ENCODE measurements around the gene TMEM140. TPM values are rescaled to one million over a fixed set of nuclear protein-coding genes. Genes with fewer than 3 reads are reported as not detected.

The TMEM140 gene
- total and polyA plus RNA-seq, 2 of the 13 experiments (the other 11 are each of a cell fraction or from before 2014, with no cell fraction given): 9.2 to 21.7 TPM

GRCh38 chr7:135208102-135208793 lies 60.4 kb downstream of the TMEM140 start (continued):
- TF ChIP-seq FOXP4 (CRISPR knock-in tag; IDR thresholded peaks at IDR 0.05): 0 out of 2 replicates have a peak, but pooled peaks have one; percentile 30

DNA sequence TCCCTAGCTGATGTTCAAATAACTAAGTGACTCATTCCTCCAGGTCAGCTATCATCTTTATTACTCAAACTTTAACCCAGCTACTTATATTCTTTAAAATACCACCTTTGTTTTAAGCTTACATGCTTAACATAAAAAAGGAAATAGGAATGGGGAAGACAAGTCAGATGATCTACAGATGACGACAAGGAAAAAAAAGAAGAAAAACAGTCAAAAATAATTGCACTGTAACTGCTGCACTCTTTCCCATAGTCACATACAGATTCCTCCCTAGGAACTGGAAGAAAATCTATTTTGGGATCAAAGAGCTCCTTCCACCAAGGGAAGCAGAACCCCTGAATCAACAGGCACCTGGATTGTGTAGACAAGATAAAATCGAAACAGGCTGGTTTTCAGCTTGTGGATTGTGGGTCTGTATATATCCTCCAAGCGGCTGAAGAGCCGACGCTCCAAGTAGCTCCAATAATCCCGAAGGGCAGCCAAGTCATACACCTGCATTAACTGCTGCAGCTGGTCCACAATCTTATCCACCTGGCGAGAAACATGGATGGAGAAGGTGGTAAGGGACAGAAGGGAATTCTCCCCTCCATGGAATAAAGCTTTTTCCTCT lies 61.5 kb downstream of the TMEM140 start:
- POLR2A ChIA-PET: interaction anchor here (1.0 to 1.5 kb wide), 2 partner anchors 23 to 38 kb away, joined by 3 to 5 read pairs; partner anchors contain the start of gene CYREN
- intact Hi-C loops (cut with micrococcal nuclease; ENCODE audit: unreplicated experiment): no loop called here
- TF ChIP-seq BRCA1 (CRISPR knock-in tag; IDR thresholded peaks at IDR 0.05) (no peak), TEAD2 (CRISPR knock-in tag; IDR thresholded peaks at IDR 0.05) (no peak), RAD21 (CRISPR knock-in tag; IDR thresholded peaks at IDR 0.05) (no peak), YEATS4 (CRISPR knock-in tag; IDR thresholded peaks at IDR 0.05; ENCODE audit: borderline replicate concordance) (no peak), ZNF382 (CRISPR knock-in tag; IDR thresholded peaks at IDR 0.05; ENCODE audit: borderline replicate concordance) (no peak), ZNF652 (CRISPR knock-in tag; IDR thresholded peaks at IDR 0.05; ENCODE audit: borderline replicate concordance, low read depth) (no peak), ARHGAP35 (CRISPR knock-in tag; IDR thresholded peaks at IDR 0.05; ENCODE audit: borderline replicate concordance) (no peak), TCF7 (IDR thresholded peaks at IDR 0.05; ENCODE audit: low read depth) (no peak), ZFYVE20 (CRISPR knock-in tag; IDR thresholded peaks at IDR 0.05; ENCODE audit: borderline replicate concordance, low read depth) (no peak), RNF219 (CRISPR knock-in tag; IDR thresholded peaks at IDR 0.05) (no peak), ZNF180 (CRISPR knock-in tag; IDR thresholded peaks at IDR 0.05; ENCODE audit: borderline replicate concordance, low read depth) (no peak), ZMAT3 (CRISPR knock-in tag; conservative IDR thresholded peaks at IDR 0.05) (no peak)
- TF ChIP-seq, protein P1, sequence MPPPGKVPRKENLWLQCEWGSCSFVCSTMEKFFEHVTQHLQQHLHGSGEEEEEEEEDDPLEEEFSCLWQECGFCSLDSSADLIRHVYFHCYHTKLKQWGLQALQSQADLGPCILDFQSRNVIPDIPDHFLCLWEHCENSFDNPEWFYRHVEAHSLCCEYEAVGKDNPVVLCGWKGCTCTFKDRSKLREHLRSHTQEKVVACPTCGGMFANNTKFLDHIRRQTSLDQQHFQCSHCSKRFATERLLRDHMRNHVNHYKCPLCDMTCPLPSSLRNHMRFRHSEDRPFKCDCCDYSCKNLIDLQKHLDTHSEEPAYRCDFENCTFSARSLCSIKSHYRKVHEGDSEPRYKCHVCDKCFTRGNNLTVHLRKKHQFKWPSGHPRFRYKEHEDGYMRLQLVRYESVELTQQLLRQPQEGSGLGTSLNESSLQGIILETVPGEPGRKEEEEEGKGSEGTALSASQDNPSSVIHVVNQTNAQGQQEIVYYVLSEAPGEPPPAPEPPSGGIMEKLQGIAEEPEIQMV (CRISPR knock-in tag; IDR thresholded peaks at IDR 0.05; ENCODE audit: low read depth): no peak

More for the DNA sequence above, 61.5 kb downstream of the TMEM140 start:
- H3K27ac ChIP-seq (ENCODE audit: extremely low read length, insufficient read depth, low read length): no peak overlapping the region
- DNase-seq (ENCODE audit: low spot score) (no peak), ATAC-seq (no peak), FAIRE-seq (no peak)
- 93% methylated on average over 7 of the region's 7 CpGs for WGBS (ENCODE audit: low lambda C conversion rate)
- H3K4me1 ChIP-seq (ENCODE audit: insufficient read depth, low read length): peaks cover 52% of the 10 kb centered on the region
- CTCF ChIA-PET (ENCODE audit: low intra/inter-chr PET ratio, low total read pairs): no interaction called here
- BruUV-seq (replicated peaks): no TSS peak
- no peak overlapping the region for H2AFZ ChIP-seq (ENCODE audit: low read length)
- no peaks in the 10 kb centered on the region for H4K20me1 ChIP-seq (ENCODE audit: insufficient read depth, low read length)
- peaks cover 9% of the 10 kb centered on the region for H3K79me2 ChIP-seq (ENCODE audit: insufficient read depth, low read length)
- in situ Hi-C loops (cut with HindIII; ENCODE audit: extremely low pct_ligation_motif_present, low pct_unique_long_range_greater_than_20kb): no loop called here
- no peaks in the 10 kb centered on the region for H3K9me3 ChIP-seq (ENCODE audit: low read length)
- no peaks in the 10 kb centered on the region; a peak in 1 of 5 replicates for H3K27me3 ChIP-seq (ENCODE audit: control insufficient read depth in 1 of 2, insufficient read depth in 2 of 2, low read length in 2 of 2)
- H3K4me2 ChIP-seq (ENCODE audit: low read depth, low read length): 0 out of 2 replicates have a peak overlapping the region, but pooled peaks have one; percentile 8
- H3K36me3 ChIP-seq (replicated peaks in 1 of 2; ENCODE audit: control insufficient read depth in 1 of 2, insufficient read depth in 2 of 2, low read length in 2 of 2): peaks cover 1 to 2% of the 10 kb centered on the region in 2 experiments; a peak in 3 of 5 replicates
- no peak overlapping the region for H3K9ac ChIP-seq (ENCODE audit: insufficient read depth, low read depth, low read length)
- no peak overlapping the region for H3K4me3 ChIP-seq (replicated peaks in 1 of 3; ENCODE audit: insufficient read depth in 1 of 3, low read depth in 2 of 3, low read length in 3 of 3)
